EH (cell line): ENCODE data around the gene MAN2C1.
A peak's percentile ranks its signal among the peaks of the same experiment; 100 is the strongest.
"Not testable (repeated sequence)": the region's sequence is repeated elsewhere in the genome, so short reads cannot be mapped to it uniquely, and the experiment has no call there.

Experiments
- DNase-seq: peaks from one replicate; pipeline ENCODE4 v3.0.0-alpha.2; 2015; ENCODE audit warnings: low read depth

MAN2C1 gene

DNA sequence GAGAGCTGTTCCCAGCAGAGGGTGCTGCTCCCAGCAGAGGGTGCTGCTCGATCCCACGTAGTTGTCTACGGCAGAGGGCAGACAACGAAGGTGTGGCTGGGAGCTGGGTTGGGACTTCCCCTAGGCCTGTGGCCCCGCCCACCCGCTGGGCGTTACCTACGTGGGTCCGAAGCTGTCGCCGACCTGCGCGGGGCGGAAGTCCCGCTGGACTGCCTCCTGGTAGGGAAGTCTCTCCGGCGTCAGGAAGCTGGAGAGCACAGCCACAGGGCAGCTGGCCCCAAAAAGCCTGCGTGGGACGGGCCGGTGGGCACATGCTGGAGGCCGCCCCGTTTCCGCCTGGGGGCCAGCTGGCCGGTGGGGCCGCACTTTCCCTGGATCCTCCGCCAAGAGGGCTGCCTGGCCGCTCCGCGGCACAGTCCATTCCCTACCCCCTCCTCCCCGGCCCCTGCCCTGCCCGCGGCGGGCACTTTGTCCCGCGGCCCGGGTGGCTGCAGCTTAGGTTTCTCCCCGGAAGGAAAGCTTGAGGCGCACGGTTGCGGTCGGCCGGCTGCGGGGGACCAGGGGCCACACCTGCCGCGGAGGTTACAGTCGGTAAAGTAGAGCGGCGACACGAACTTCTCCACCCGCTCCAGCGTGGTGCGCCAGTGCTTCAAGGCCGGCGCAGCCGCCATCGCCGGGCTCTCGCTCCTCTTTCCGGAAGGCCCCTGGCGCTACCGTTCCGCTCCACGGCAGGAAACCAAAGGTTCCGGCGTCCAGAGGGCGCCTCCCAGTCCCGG lies at the start of gene MAN2C1:
MAN2C1 (minus strand) TSS at position 695 of the 776 bp plus-strand sequence; CDS start at position 671, 24 bp downstream.
- DNase-seq: peak; percentile 97

- no peak for DNase-seq
These were observed 48.2 kb upstream of the MAN2C1 start for GRCh38 chr15:75416584-75416983.

DNA sequence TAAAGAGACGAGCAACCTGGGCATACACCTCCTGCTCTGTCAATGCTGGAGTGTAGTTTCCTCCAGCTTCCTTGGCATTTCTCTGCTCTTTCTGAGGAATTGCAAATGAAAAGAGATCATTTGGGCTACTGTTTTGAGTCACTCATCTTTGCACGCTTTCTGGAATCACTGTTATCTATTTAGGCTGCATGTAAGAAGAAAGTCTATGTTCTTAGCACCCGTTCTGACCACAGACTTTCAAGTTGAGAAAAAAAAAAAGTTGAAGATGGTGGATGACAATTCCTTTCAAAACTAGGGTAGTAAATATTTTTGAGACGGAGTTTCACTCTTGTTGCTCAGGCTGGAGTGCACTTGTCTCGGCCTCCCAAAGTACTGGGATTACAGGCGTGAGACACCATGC lies 41.8 kb upstream of the MAN2C1 start:
- DNase-seq: no peak

GRCh38 chr15:75407083-75407482 lies 38.7 kb upstream of the MAN2C1 start:
- DNase-seq: no peak

GRCh38 chr15:75403892-75404291 lies 35.5 kb upstream of the MAN2C1 start:
- no peak for DNase-seq

DNA sequence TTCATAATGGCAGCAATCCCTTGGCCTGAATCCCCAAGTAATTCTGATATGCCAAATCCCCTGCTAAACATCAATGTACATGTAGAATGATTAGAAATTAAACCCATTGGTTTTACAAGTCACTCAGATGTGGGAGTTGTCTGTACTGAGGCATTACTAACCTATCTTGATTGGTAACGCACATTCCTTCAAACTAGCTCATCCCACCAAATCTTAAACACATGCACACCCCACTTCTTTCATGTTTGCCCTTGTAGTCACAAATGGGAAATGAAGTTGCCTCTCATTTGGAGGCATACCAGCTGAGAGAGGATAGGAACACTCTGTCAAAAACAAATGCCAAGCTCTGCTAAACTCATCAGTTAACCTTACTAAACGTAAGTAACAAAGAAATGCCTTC lies 29.1 kb upstream of the MAN2C1 start:
- DNase-seq: peak; percentile 34

GRCh38 chr15:75389791-75390382 lies 21.5 kb upstream of the MAN2C1 start:
- no peak for DNase-seq

DNA sequence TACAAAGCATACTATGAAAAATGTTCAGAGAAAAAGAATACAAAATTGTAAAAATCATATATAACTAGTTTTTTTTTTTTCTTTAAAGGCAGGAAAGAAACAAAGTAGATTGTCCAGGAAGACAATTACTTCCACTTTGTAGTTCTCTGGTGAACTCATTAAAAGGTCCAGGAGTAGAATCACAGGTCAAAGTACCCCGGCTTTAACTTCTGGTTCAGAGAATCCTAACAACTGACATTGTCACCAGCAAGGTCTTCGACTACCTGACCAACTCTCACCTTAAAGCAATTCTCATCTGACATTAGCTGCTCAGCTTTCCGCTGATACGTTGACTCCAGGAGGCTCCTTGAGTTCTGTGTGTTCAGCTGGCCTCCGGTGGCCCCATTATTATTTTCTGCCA lies 15.6 kb upstream of the MAN2C1 start:
- DNase-seq: not testable (repeated sequence)

DNA sequence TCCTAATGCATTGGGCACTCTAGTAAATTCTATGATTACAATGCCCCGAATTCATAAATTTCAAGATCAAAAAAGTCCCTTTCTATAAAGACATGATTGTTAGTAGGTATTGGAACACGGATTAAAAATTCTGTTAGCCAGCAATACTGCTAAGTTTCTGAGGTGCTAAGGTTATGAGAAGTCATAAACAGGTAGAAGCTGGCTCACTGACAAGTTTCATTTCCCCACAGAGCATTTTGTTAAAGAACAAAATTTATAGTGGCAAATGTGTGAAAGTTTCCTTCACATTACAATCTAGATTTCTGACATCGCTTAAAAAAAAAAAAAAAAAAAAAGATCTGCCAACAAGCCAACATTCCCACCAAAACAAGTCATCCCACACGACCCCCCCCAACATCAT lies 12.4 kb upstream of the MAN2C1 start:
- DNase-seq: no peak

DNA sequence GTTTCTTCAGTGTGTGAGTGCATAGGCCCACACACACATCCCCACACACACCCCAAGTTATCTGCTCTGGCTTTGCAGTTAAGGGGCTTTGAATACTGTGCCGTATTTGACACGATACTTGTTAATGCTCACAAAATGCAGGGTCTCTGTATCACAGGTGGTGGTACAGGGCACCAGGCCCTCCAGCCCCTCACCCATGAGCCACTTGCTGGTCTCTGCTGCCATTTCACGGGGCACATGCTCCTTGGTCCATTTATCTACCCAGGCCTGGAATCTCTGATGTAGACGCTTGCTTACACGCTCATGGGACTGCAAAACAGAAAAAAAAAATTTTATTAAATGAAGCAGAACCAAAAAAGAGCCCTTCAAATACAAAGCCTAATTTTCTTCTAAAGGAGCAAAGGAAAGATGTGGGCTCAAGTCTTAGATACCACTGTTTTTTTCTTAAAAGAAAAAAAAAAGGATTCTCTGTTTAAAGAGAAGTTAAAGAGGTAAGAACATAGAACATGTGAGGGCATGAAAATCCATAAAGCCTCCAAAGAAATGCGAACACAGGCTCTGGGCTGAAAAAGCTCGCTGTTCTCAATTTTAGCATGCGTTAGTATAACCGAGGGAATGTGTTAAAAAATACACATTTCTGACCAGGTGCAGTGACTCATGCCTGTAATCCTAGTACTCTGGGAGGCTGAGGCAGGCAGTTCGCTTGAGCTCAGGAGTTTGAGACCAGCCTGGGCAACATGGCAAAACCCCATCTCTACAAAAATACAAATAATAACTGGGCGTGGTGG lies 3.7 kb upstream of the MAN2C1 start:
- DNase-seq: no peak

DNA sequence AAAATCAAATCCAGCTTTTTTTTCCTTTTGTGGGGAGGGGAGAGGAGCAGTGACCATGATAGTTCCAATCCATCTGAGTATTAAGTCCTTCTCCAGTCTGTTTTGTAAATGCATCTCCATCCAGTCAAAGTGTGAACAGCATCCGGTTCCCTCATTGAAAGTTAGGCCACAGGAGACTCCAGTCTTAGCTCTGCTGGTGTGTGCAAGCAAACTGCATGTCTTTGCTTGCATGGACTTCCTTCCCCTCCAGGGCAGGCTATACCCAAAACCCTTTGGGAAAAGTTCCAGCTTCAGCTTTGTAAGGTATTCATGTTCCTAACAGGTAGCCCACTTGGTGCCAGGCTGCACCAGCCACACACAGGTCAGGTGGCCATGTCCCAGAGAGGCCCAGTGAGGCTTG lies 3.1 kb upstream of the MAN2C1 start:
- no peak for DNase-seq

DNA sequence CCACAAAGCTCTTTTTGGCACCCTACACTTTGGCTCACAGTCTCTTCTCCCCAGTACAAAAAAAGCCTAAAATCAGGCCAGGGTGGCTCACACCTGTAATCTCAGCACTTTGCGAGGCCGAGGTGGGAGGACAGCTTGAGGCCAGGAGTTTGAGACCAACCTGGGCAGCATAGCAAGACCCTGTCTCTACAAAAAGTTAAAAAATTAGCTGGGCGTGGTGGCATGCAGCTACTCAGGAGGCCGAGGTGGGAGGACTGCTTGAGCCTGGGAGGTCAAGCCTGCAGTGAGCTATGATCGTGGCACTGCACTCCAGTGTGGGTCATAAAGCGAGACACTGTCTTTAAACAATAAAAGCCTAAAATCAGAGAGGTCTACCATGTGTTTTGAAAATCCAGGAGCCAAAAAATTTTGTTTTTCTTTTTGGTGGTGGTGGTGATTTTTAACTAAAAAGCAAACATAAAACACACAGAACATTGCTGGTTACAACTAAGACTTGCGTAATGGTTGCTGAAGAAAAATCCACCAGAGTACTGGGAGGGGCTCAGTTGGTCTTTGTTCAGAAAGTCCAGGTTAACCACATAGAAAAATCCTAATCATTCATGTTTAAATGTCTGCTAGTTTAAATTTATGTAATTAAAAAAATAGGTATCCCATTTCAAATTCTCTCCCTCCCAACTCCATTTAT lies 1.6 kb upstream of the MAN2C1 start:
- DNase-seq: no peak

GRCh38 chr15:75368689-75369239 lies 357 bp upstream of the MAN2C1 start:
- DNase-seq: no peak

DNA sequence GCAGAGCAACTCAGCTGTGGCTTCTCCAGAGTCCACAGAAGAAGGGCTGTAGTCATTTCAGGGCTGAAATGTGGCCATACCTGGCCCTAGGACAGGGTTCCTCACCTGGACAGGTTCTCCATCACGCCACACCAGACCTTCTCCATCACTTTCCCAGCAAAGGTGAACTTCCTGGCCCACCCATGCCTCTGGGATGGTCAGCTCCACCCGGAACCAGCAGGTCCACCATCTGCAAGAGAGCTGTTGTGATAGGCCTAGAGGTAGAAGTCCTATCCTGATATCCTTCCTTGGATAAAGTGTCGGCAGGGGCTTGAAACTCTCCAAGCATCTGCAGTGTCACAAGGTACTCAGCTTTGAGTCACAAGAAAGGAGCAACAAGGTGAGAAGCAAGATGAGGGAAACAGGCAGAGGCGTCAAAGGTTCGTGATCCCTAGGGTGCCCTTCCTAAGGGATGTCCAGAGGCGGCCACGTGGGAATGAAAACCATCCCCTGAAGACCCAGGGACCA lies 948 bp downstream of the MAN2C1 start:
- DNase-seq: no peak

GRCh38 chr15:75367006-75367405 lies 1.4 kb downstream of the MAN2C1 start:
- no peak for DNase-seq

DNA sequence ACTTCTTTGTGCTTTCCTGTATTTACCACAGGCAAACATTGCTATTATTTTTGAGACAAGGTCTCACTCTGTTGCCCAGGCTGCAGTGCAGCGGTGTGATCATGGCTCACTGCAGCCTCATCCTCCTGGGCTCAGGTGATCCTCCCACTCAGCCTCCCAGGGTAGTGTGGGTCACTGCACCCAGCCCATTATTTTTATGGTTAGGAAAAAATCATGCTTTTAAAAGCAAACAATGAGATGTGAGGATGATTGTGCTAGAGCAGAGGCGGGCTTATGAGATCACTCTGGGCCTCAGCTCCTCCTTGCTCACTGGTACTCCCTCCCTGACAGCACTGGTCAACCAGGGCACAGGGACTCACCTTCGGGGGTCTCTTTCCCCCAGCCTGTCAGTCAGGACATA lies 2.2 kb downstream of the MAN2C1 start:
- DNase-seq: no peak

- DNase-seq: no peak
These were observed 3.5 kb downstream of the MAN2C1 start for GRCh38 chr15:75364881-75365280.

- DNase-seq: no peak
These were observed 4.6 kb downstream of the MAN2C1 start for GRCh38 chr15:75363786-75364185.

DNA sequence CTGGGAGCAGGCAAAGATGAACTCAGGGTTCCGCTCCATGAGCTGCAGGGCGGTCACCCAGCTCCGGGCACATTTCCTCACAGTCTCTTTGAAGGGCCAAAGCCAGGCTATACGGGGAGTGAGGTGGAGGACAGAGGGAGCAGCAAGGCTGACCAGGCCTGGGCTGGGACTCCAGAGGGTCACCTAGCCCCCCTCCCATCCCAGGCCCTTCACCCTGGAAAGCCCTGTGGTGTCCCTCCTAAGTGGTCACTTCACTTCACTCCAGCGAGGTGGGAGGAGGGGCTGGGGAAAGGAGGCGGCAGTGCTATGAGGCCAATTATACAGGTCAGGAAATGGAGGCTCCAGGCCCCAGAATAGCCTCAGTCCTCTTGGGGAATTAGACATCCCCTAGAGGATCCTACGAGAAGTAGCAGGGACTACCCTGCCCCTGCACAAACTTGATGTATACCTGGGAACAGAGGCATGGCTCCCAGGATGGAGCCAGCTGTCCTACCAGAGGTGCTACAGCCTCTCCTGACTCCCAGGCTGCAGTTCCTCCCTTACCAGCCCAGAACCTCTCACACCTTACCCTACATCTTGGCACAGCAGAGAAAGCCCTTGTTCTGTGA lies 5.7 kb downstream of the MAN2C1 start:
- no peak for DNase-seq

- DNase-seq: no peak
These were observed 6.3 kb downstream of the MAN2C1 start for GRCh38 chr15:75361989-75362641.
